ENCODE results near the gene SERPINA3. TPM values are rescaled to one million over a fixed set of nuclear protein-coding genes. Genes with fewer than 3 reads are reported as not detected.

The SERPINA3 gene
- total RNA-seq, 1 experiment from 2014 or later, result 3.5 TPM

DNA sequence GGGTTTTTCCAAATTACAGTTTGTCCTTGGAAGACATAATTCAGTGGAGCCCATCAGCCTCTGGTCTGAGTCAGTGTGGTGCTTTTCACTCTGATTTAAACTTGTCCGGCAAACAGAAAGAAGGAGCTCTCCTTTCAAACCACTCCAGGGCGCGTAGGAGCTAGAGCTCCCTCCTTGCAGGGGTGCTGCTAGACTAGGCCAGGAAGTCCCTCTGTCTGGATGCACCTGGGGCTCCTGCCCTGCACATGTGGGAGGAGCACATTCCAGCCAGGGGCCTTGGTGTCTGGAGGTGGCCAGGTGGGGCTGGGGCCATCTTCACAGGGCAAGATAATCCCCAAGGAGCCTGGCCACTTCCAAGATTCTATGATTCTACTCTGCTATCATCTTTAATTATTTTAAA lies 3.1 kb downstream of the SERPINA3 start:
- DNase-seq (ENCODE audit: low spot score), result no peak
- CTCF ChIA-PET, result interaction anchor here (1.3 to 3.5 kb wide), 2 partner anchors 56 to 129 kb away, joined by 4 to 10 read pairs; no protein-coding TSS in a partner anchor
- Mint-ChIP-seq H3K27me3 (ENCODE audit: low read depth) (peaks cover 3% of the 10 kb centered on the region), H3K36me3 (peaks cover 27% of the 10 kb centered on the region), H3K9me3 (peaks cover 47% of the 10 kb centered on the region), H3K27ac (no peak overlapping the region), H3K4me3 (no peak overlapping the region), H3K4me1 (no peaks in the 10 kb centered on the region)
- TF ChIP-seq SMAD4 (CRISPR knock-in tag; IDR thresholded peaks at IDR 0.05) (no peak), TCF7 (CRISPR knock-in tag; IDR thresholded peaks at IDR 0.05; ENCODE audit: low read depth) (no peak), ZNF263 (CRISPR knock-in tag; IDR thresholded peaks at IDR 0.05; ENCODE audit: low read depth) (no peak), ETV6 (CRISPR knock-in tag; IDR thresholded peaks at IDR 0.05) (no peak), ESRRA (CRISPR knock-in tag; IDR thresholded peaks at IDR 0.05; ENCODE audit: borderline replicate concordance) (no peak), PRRX2 (CRISPR knock-in tag; IDR thresholded peaks at IDR 0.05) (no peak), KAT7 (CRISPR knock-in tag; IDR thresholded peaks at IDR 0.05; ENCODE audit: borderline replicate concordance) (no peak), NFE2L1 (CRISPR knock-in tag; IDR thresholded peaks at IDR 0.05) (no peak), NR1H2 (CRISPR knock-in tag; IDR thresholded peaks at IDR 0.05) (no peak), ZNF219 (CRISPR knock-in tag; IDR thresholded peaks at IDR 0.05; ENCODE audit: borderline replicate concordance) (no peak), ZBTB21 (CRISPR knock-in tag; IDR thresholded peaks at IDR 0.05; ENCODE audit: borderline replicate concordance) (no peak), FOXK1 (CRISPR knock-in tag; IDR thresholded peaks at IDR 0.05) (no peak)
- TF ChIP-seq, protein P1, sequence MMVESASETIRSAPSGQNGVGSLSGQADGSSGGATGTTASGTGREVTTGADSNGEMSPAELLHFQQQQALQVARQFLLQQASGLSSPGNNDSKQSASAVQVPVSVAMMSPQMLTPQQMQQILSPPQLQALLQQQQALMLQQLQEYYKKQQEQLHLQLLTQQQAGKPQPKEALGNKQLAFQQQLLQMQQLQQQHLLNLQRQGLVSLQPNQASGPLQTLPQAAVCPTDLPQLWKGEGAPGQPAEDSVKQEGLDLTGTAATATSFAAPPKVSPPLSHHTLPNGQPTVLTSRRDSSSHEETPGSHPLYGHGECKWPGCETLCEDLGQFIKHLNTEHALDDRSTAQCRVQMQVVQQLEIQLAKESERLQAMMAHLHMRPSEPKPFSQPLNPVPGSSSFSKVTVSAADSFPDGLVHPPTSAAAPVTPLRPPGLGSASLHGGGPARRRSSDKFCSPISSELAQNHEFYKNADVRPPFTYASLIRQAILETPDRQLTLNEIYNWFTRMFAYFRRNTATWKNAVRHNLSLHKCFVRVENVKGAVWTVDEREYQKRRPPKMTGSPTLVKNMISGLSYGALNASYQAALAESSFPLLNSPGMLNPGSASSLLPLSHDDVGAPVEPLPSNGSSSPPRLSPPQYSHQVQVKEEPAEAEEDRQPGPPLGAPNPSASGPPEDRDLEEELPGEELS (CRISPR knock-in tag; IDR thresholded peaks at IDR 0.05), result no peak
- POLR2A ChIA-PET, result no interaction called here
- no peak for ATAC-seq

GRCh38 chr14:94615823-94616570 lies 3.8 kb downstream of the SERPINA3 start:
- H3K4me3 Mint-ChIP-seq, result no peak overlapping the region
- H3K4me1 Mint-ChIP-seq, result no peaks in the 10 kb centered on the region
- DNase-seq (ENCODE audit: low spot score) (no peak), ATAC-seq (no peak)
- no peak for TF ChIP-seq E2F5 (CRISPR knock-in tag; IDR thresholded peaks at IDR 0.05)
- no peak for TF ChIP-seq HMGXB4 (CRISPR knock-in tag; IDR thresholded peaks at IDR 0.05)
- TF ChIP-seq, protein P2, sequence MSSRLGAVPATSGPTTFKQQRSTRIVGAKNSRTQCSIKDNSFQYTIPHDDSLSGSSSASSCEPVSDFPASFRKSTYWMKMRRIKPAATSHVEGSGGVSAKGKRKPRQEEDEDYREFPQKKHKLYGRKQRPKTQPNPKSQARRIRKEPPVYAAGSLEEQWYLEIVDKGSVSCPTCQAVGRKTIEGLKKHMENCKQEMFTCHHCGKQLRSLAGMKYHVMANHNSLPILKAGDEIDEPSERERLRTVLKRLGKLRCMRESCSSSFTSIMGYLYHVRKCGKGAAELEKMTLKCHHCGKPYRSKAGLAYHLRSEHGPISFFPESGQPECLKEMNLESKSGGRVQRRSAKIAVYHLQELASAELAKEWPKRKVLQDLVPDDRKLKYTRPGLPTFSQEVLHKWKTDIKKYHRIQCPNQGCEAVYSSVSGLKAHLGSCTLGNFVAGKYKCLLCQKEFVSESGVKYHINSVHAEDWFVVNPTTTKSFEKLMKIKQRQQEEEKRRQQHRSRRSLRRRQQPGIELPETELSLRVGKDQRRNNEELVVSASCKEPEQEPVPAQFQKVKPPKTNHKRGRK (CRISPR knock-in tag; IDR thresholded peaks at IDR 0.05; ENCODE audit: borderline replicate concordance), result no peak
- no peak for TF ChIP-seq ZNF671 (CRISPR knock-in tag; IDR thresholded peaks at IDR 0.05)
- no peak for TF ChIP-seq NR3C1 (CRISPR knock-in tag; conservative IDR thresholded peaks at IDR 0.05; ENCODE audit: low read depth)
- TF ChIP-seq, protein P3, sequence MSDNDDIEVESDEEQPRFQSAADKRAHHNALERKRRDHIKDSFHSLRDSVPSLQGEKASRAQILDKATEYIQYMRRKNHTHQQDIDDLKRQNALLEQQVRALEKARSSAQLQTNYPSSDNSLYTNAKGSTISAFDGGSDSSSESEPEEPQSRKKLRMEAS (CRISPR knock-in tag; IDR thresholded peaks at IDR 0.05), result no peak
- TF ChIP-seq ZNF121 (CRISPR knock-in tag; IDR thresholded peaks at IDR 0.05), result no peak
- TF ChIP-seq TP53 (CRISPR knock-in tag; IDR thresholded peaks at IDR 0.05), result no peak
- no peak for TF ChIP-seq MXD4 (CRISPR knock-in tag; IDR thresholded peaks at IDR 0.05; ENCODE audit: borderline replicate concordance)
- no peak for TF ChIP-seq CBFB (CRISPR knock-in tag; IDR thresholded peaks at IDR 0.05; ENCODE audit: low read depth)
- TF ChIP-seq SMAD4 (CRISPR knock-in tag; IDR thresholded peaks at IDR 0.05), result no peak
- TF ChIP-seq PRRX2 (CRISPR knock-in tag; IDR thresholded peaks at IDR 0.05), result no peak
- TF ChIP-seq NR1H2 (CRISPR knock-in tag; IDR thresholded peaks at IDR 0.05), result no peak
- no peak; the same call in 1 of the 2 replicates for TF ChIP-seq GABPB1 (CRISPR knock-in tag; IDR thresholded peaks at IDR 0.05)
- TF ChIP-seq ZNF281 (CRISPR knock-in tag; IDR thresholded peaks at IDR 0.05), result no peak
- TF ChIP-seq ATF3 (CRISPR knock-in tag; conservative IDR thresholded peaks at IDR 0.05), result no peak
- ChIA-PET CTCF (interaction anchor here (1.3 to 3.5 kb wide), 2 partner anchors 55 to 129 kb away, joined by 4 to 10 read pairs; no protein-coding TSS in a partner anchor), POLR2A (no interaction called here)
- H3K27me3 Mint-ChIP-seq (ENCODE audit: low read depth), result peaks cover 3% of the 10 kb centered on the region
- peaks cover 27% of the 10 kb centered on the region for H3K36me3 Mint-ChIP-seq
- H3K27ac Mint-ChIP-seq, result no peak overlapping the region
- peaks cover 53% of the 10 kb centered on the region for H3K9me3 Mint-ChIP-seq
